ENCODE results near the gene CRB3.
"Not testable (repeated sequence)": the region's sequence is repeated elsewhere in the genome, so short reads cannot be mapped to it uniquely, and the experiment has no call there.

DNA sequence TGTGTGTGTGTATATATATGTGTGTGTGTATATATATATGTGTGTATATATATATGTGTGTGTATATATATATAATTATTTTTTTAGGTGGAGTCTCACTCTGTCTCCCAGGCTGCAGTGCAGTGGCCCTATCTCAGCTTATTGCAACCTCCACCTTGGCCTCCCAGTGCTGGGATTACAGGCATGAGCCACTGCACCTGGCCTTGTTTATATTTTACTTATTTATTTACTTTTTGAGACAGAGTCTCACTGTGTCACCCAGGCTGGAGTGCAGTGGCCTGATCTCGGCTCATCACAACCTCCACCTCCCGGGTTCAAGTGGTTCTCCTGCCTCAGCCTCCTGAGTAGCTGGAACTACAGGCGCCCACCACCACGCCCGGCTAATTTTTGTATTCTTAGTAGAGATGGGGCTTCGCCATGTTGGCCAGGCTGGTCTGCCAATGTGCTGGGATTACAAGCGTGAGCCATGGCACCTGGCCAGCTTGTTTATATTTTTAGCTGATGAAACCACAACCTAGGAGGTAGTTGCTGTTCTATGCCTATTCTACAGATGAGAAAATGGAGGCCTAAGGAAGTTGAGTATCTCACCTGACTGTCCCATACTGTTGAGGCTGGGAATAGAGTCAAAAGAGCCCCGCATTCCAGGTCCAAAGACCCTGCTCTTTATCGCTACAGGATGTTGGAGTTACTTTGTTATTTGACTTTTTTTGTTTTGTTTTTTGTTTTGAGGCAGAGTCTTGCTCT lies 44.1 kb downstream of the CRB3 start:
- TF ChIP-seq CTCF (conservative IDR thresholded peaks at IDR 0.05 in 1 of 2, IDR thresholded peaks at IDR 0.05 in 1 of 2; ENCODE audit: low read depth in 1 of 2, low read length in 2 of 2); EZH2 (IDR thresholded peaks at IDR 0.05; ENCODE audit: low read length, missing control alignments): not testable (repeated sequence)
